ENCODE measurements around the gene TCEA3. TPM values are rescaled to one million over a fixed set of nuclear protein-coding genes. Genes with fewer than 3 reads are reported as not detected.

The TCEA3 gene
- total and polyA plus RNA-seq, 2 donors (not counting 3 experiments of a cell fraction or from before 2014, with no cell fraction given) = 1.5 to 3.7 TPM

GRCh38 chr1:23427550-23427949, 3.0 kb upstream of the TCEA3 start:
- H3K4me1 ChIP-seq (ENCODE audit: control insufficient read depth, extremely low read depth, insufficient read depth, low read length) = peaks cover 7% of the 10 kb centered on the region
- no peak overlapping the region for H3K4me2 ChIP-seq (ENCODE audit: insufficient read depth, low read length)
- dilution Hi-C loops (cut with MboI; ENCODE audit: extremely low pct_ligation_motif_present, low sequenced_read_pairs) = no loop called here
- H3K36me3 ChIP-seq (ENCODE audit: control insufficient read depth in 2 of 2, extremely low read depth in 1 of 2, insufficient read depth in 2 of 2, low read length in 2 of 2) = peaks cover 0 to 3% of the 10 kb centered on the region in 2 experiments
- intact Hi-C loops (cut with micrococcal nuclease) = no loop called here
- H4K20me1 ChIP-seq (replicated peaks; ENCODE audit: control insufficient read depth, extremely low read depth, insufficient read depth, low read length) = no peaks in the 10 kb centered on the region
- POLR2A ChIA-PET = no interaction called here
- CTCF ChIA-PET = interaction anchor here (1.4 kb wide), 1 partner anchor 70 kb away, joined by 4 read pairs; no protein-coding TSS in a partner anchor
- no peak overlapping the region for H3K27ac ChIP-seq (ENCODE audit: insufficient read depth, low read depth, low read length)
- TF ChIP-seq POLR2AphosphoS5 (IDR thresholded peaks at IDR 0.05; ENCODE audit: insufficient read depth, low read depth, low read length) = no peak
- no peak for TF ChIP-seq MAX (IDR thresholded peaks at IDR 0.05; ENCODE audit: insufficient read depth, insufficient read length)
- TF ChIP-seq FOS (IDR thresholded peaks at IDR 0.05; ENCODE audit: borderline replicate concordance, insufficient read depth, low read length) = no peak
- no peak for TF ChIP-seq JUN (IDR thresholded peaks at IDR 0.05; ENCODE audit: borderline replicate concordance, insufficient read depth, insufficient read length, low read depth)
- no peak for TF ChIP-seq CTCF (IDR thresholded peaks at IDR 0.05; ENCODE audit: extremely low read depth in 1 of 2, insufficient read depth in 1 of 2, low read depth in 1 of 2, low read length in 2 of 2)
- no peak for TF ChIP-seq GATA2 (IDR thresholded peaks at IDR 0.05; ENCODE audit: insufficient read depth, insufficient read length, low read depth, low read length)
- TF ChIP-seq EZH2 (IDR thresholded peaks at IDR 0.05; ENCODE audit: borderline replicate concordance, low read depth, low read length, severe bottlenecking) = no peak
- no peak for TF ChIP-seq MYC (IDR thresholded peaks at IDR 0.05; ENCODE audit: low read depth, low read length)
- TF ChIP-seq POLR2A (IDR thresholded peaks at IDR 0.05; ENCODE audit: low read depth, low read length) = no peak
- no peaks in the 10 kb centered on the region for H3K9me3 ChIP-seq (replicated peaks; ENCODE audit: control insufficient read depth, insufficient read depth, low read length)
- peaks cover 0 to 10% of the 10 kb centered on the region in 2 experiments for H3K27me3 ChIP-seq (ENCODE audit: control insufficient read depth in 2 of 2, insufficient read depth in 2 of 2, low read length in 2 of 2)
- DNase-seq (ENCODE audit: low read depth, low spot score) = no peak
- H3K4me3 ChIP-seq (replicated peaks in 1 of 3; ENCODE audit: insufficient read depth in 1 of 3, low read depth in 1 of 3, low read length in 3 of 3) = no peak overlapping the region
- no peaks in the 10 kb centered on the region for H3K79me2 ChIP-seq (ENCODE audit: control insufficient read depth, insufficient read depth, low read length)
- no peak overlapping the region for H3K9ac ChIP-seq (replicated peaks; ENCODE audit: extremely low read depth, insufficient read depth, low read length)
- no peak overlapping the region for H2AFZ ChIP-seq (ENCODE audit: low read depth, low read length)
- no peak for FAIRE-seq
- BruUV-seq (replicated peaks) = no TSS peak
- no peaks in the 10 kb centered on the region for H3K9me1 ChIP-seq (replicated peaks; ENCODE audit: control insufficient read depth, extremely low read depth, insufficient read depth, low read length)
